Stimulated activated naive CD8-positive, alpha-beta T cell treated with anti-CD3 and anti-CD28 coated beads, Interleukin-15, Interleukin-2, amounts not matched to agents 100 ng/mL and 50 ng/mL, for 24 hours (primary cell): ENCODE results near the gene RB1.
A peak's percentile ranks its signal among the peaks of the same experiment; 100 is the strongest.
"Not testable (repeated sequence)": the region's sequence is repeated elsewhere in the genome, so short reads cannot be mapped to it uniquely, and the experiment has no call there.

Experiments
- H3K27ac Mint-ChIP-seq: one replicate; pipeline ENCODE4 v1.8.0; 2021; ENCODE audit warnings: mild to moderate bottlenecking, mixed read lengths
- H3K27me3 Mint-ChIP-seq: one replicate; pipeline ENCODE4 v1.8.0; 2021; ENCODE audit warnings: mixed read lengths
- H3K36me3 Mint-ChIP-seq: one replicate; pipeline ENCODE4 v1.8.0; 2021; ENCODE audit warnings: low read depth, mixed read lengths
- H3K4me1 Mint-ChIP-seq: one replicate; pipeline ENCODE4 v1.8.0; 2021; ENCODE audit warnings: low read depth, mixed read lengths
- H3K4me3 Mint-ChIP-seq: one replicate; pipeline ENCODE4 v1.8.0; 2021; ENCODE audit warnings: mild to moderate bottlenecking, mixed read lengths
- H3K9me3 Mint-ChIP-seq: one replicate; pipeline ENCODE4 v1.8.0; 2021; ENCODE audit warnings: mixed read lengths

RB1 gene

DNA sequence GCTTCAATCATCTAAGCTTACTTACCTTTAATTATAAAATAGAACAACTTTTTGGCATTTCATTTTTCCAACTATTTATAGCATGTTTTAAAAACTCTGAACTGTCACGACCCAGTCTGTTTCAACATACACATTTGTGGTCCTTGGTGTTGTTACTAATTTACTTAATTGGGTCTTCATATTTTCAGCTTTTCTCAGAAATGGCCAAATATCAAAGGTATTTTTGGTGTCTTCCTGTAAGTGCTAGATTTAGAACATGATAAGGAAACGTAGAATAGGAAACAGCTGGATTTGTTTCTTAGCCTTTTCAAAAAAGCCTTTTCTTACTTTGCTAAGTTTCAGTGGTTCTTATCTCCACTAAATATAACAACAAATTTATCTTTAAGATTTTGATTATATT lies 97.9 kb downstream of the RB1 start:
- Mint-ChIP-seq H3K36me3 (peaks cover 11% of the 10 kb centered on the region), H3K9me3 (no peaks in the 10 kb centered on the region), H3K4me1 (peaks cover 50% of the 10 kb centered on the region), H3K4me3 (no peak overlapping the region), H3K27ac (peak overlapping the region; percentile 61), H3K27me3 (no peaks in the 10 kb centered on the region)

DNA sequence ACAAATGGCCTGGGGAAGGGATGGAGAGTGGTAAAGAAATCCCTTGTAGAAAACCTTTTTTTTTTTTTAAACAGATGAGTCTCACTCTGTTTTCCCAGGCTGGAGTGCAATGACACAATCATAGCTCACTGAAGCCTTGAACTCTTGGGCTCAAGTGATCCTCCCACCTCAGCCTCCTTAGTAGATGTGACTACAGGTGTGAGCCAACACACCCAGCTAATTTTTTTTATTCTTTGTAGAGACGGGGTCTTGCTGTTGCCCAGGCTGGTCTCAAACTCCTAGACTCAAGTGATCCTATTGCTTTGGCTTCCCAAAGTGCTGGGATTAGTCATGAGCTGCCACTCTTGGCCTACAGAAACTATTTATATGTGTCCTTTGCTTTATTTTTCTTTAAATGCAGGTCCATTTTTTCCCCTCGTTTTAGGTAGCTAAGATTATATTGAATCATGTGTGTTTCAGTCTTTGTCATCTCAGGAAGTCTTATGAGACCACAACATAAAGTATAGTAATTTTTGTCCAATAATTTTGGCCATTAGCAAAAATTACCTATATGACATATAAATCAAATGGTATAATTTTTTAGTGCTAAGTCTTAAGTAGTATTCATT lies 98.9 kb downstream of the RB1 start:
- Mint-ChIP-seq H3K4me3 (peak overlapping the region; percentile 21), H3K27me3 (no peaks in the 10 kb centered on the region), H3K4me1 (peaks cover 54% of the 10 kb centered on the region), H3K27ac (peak overlapping the region; percentile 76), H3K9me3 (no peaks in the 10 kb centered on the region), H3K36me3 (peaks cover 4% of the 10 kb centered on the region)

DNA sequence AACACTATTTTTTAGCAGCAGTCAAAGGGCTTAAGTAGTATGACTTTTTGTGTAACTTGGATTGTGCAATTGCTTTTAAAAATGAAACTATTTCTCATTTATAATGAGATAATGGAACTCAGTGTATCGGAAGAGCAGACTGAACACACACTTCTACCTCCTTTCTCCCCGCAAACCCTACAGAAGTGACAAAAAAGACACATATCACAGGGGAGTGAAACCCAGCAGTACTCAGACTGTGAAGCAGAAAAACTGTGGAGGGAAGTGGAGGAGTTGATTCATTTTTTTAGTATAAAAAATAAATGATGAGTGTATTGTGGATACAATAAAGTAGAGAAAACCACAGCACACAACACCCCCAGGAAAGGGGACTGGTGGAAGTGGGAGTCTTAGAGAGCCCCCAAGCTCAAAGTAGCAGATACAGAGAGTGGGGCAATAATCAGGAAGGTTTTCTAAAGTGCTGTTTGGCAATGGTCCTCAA lies 99.6 kb downstream of the RB1 start:
- Mint-ChIP-seq H3K4me1 (peaks cover 53% of the 10 kb centered on the region), H3K27me3 (no peaks in the 10 kb centered on the region), H3K36me3 (peaks cover 4% of the 10 kb centered on the region), H3K27ac (peak overlapping the region; percentile 85), H3K9me3 (no peaks in the 10 kb centered on the region), H3K4me3 (peak overlapping the region; percentile 53)

DNA sequence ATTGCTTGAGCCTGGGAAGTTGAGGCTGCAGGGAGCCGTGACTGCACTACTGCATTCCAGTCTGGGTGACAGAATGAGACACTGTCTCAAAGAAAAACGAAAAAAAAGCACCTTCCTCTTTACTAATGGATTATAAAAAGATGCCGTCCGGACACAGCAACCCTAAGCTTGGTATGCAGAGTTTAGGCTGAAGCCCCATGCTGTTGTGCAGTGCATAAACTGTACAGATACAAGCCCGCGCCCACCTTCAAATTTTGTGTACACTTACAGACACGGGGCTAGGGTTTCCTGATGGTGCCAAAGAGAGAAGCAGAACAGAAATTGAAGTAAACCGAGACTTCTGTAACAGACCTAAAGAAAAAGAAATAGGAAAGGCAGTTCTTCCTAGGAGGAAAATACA lies 100.4 kb downstream of the RB1 start:
- Mint-ChIP-seq H3K36me3 (peaks cover 7% of the 10 kb centered on the region), H3K4me3 (no peak overlapping the region), H3K4me1 (peaks cover 55% of the 10 kb centered on the region), H3K9me3 (no peaks in the 10 kb centered on the region), H3K27me3 (no peaks in the 10 kb centered on the region), H3K27ac (peak overlapping the region; percentile 34)

DNA sequence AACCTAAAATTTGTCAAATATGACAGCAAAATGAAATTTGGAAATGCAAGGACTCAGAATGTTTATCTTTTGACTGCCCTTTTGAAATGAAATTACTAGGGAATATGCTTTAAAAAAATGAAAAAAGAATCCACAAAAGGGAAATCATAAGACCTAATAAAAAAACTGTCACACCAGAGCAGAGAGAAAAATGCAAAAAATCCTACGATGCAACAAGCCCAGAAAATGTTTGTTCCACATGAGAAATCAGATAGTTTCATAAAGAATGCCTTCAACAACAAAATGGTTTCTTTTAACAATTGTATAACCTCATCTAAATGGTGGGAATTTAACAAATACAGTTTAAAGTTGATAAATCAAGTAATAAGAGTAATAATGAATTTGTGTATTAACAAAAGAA lies 101.4 kb downstream of the RB1 start:
- H3K27me3 Mint-ChIP-seq, result no peaks in the 10 kb centered on the region
- peaks cover 58% of the 10 kb centered on the region for H3K4me1 Mint-ChIP-seq
- peaks cover 13% of the 10 kb centered on the region for H3K36me3 Mint-ChIP-seq
- H3K27ac Mint-ChIP-seq, result peak overlapping the region; percentile 59
- no peaks in the 10 kb centered on the region for H3K9me3 Mint-ChIP-seq
- H3K4me3 Mint-ChIP-seq, result no peak overlapping the region

DNA sequence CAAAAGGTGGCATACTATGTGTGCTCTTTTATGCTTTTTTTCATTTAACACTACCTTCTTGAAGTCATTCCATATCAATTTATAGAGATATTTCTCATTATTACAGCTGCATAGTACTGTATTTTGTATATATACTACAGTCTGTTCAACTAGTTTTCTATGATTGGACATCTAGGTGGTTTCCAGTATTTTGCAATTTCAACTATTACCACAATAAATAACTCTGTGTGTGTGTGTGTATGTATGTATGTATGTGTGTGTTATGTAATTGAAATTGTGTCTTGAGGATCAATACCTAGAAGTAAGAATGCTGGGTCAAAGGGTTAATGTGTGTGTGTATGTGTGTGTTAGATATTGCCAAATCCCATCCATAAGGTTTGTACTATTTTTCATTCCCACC lies 102.3 kb downstream of the RB1 start:
- H3K9me3 Mint-ChIP-seq, result no peaks in the 10 kb centered on the region
- H3K27me3 Mint-ChIP-seq, result no peaks in the 10 kb centered on the region
- H3K4me1 Mint-ChIP-seq, result peaks cover 58% of the 10 kb centered on the region
- no peak overlapping the region for H3K4me3 Mint-ChIP-seq
- peaks cover 21% of the 10 kb centered on the region for H3K36me3 Mint-ChIP-seq
- H3K27ac Mint-ChIP-seq, result no peak overlapping the region

DNA sequence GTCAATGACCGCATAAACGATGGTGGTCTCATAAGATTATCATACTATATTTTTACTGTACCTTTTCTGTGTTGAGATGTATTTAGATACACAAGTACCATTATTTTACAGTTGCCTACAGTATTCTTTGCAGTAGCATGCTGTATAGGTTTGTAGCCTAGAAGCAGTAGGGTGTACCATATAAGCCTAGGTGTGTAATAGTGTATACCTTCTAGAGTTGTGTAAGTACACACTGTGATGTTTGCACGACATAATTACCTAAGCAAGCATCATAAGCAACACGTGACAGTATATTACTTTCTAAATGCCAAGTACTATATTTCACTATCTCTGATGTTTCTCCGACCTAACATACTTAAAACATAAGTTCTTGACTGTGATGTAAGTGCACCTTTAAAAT lies 106.6 kb downstream of the RB1 start:
- H3K27me3 Mint-ChIP-seq, result no peaks in the 10 kb centered on the region
- peaks cover 49% of the 10 kb centered on the region for H3K4me1 Mint-ChIP-seq
- H3K36me3 Mint-ChIP-seq, result peaks cover 22% of the 10 kb centered on the region
- H3K4me3 Mint-ChIP-seq, result peak overlapping the region; percentile 83
- H3K9me3 Mint-ChIP-seq, result no peaks in the 10 kb centered on the region
- peak overlapping the region; percentile 49 for H3K27ac Mint-ChIP-seq

DNA sequence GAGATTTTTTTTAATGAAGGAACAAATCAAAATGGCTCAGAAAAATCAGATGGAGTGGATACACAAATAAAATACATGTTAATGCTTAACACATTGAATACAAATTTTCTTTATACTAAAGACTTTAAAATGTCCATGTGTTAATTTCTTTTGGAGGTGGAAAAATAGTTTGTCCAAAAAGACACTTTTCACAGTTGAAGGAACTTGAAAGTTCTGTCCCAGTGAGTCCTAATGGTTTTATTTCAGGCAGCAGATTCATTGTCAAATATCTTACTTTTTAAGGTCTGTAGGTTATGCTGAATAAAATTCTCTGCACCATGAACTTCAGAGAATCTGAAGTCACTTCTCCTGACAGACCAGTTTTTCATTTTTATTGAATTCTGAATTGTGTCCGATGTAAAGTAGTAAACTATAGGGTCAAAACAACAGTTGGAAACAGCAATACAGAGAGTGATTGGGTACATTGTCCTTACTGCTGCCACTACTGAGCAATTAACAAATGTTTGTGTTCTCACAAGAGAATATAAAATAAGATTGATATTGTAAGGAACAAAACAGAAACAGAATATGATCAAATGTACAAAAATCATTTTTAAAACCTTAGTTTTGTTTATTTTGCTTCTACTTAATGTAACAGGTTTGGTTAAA lies 107.7 kb downstream of the RB1 start:
- peaks cover 49% of the 10 kb centered on the region for H3K4me1 Mint-ChIP-seq

DNA sequence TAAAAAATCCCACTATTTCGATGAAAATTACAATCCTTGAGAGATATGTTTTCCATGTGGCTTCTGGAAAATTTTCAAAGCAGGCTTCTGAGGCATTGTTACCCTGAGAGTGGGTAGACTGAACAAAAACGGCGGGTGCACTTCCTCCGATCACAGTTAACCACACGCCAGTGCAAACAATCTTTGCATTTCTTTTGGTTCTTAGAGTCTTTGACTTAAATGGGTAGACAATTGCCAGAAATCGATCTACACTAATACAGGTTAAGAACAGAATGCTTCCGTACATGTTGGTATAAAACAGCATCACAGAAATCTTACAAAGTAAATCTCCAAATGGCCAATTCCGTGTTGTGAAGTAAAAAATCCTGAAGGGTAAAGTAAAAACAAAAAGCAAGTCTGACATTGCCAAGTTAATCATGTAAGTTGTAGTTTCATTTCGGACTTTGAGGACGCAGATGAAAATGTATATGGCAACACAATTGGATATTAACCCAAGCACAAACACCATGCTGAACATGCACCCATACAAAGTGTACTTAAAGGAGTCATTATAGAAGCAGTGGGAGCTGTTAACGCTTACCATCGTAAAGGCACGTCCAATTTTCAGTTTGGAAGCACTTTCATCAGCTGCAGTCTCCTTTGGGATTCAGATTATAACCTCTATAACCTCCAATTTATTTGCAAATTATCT lies 108.4 kb downstream of the RB1 start:
- Mint-ChIP-seq H3K36me3 (peaks cover 29% of the 10 kb centered on the region), H3K4me3 (peak overlapping the region; percentile 87)

More for the DNA sequence above, 107.7 kb downstream of the RB1 start:
- peaks cover 29% of the 10 kb centered on the region for H3K36me3 Mint-ChIP-seq
- H3K27ac Mint-ChIP-seq, result peak overlapping the region; percentile 79
- H3K9me3 Mint-ChIP-seq, result no peaks in the 10 kb centered on the region
- H3K4me3 Mint-ChIP-seq, result peak overlapping the region; percentile 87
- H3K27me3 Mint-ChIP-seq, result no peaks in the 10 kb centered on the region

DNA sequence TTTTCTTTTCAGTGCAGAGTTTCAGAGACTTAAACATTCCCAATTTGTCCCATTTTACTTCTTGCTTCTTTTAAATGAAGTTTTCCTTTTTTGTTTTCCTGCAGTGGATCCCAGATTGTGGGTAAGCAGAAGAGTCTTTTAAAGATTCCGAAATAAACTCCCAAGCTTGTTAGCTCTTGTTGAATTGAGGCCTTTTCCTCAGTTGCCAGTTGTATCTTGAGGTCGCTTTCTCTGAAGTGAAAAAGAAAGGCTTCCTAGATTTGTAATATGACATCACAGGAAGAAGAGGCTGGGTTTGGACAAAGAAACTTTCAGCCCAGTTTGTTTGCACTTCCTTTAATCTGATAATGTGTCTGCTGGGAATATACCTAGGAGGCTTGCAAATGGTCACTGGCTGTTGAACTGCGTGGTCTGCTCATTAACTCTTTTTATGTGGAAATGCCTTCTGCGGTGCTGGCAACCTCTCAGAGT lies 109.4 kb downstream of the RB1 start, which contains the start of gene LPAR6:
TSS of gene LPAR6 (minus strand) at position 233 of the 471 bp plus-strand sequence. CDS start 690 bp downstream, outside the sequence.
- Mint-ChIP-seq H3K36me3 (peaks cover 39% of the 10 kb centered on the region), H3K4me3 (peak within 1 kb of the TSS; percentile 87), H3K27me3 (no peaks in the 10 kb centered on the region), H3K27ac (peak within 1 kb of the TSS; percentile 88), H3K4me1 (peaks cover 45% of the 10 kb centered on the region), H3K9me3 (no peaks in the 10 kb centered on the region)

More for the DNA sequence above, 108.4 kb downstream of the RB1 start:
- Mint-ChIP-seq H3K4me1 (peaks cover 49% of the 10 kb centered on the region), H3K9me3 (no peaks in the 10 kb centered on the region), H3K27me3 (no peaks in the 10 kb centered on the region), H3K27ac (peak overlapping the region; percentile 88)

DNA sequence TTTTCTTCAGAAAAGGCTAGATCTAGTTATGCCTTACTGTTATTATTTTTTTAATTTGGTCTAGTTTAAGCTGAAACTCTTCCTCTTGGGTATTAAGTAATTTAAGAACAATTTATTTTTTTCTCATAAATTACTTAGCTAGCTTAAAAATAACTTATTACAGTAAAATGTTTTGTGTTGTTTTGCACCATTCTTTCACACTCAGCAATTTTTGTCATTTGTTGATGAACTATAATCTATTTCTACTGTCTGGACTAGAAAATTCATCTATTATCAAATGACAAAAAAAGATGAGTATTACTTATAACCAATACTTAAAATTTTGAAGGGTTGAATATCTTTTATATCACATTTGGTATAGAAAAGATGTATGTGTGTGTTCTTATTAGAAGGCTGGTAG lies 111.0 kb downstream of the RB1 start:
- H3K27ac Mint-ChIP-seq, result no peak overlapping the region
- H3K36me3 Mint-ChIP-seq, result peaks cover 36% of the 10 kb centered on the region
- no peak overlapping the region for H3K4me3 Mint-ChIP-seq
- peaks cover 3% of the 10 kb centered on the region for H3K9me3 Mint-ChIP-seq
- H3K4me1 Mint-ChIP-seq, result peaks cover 33% of the 10 kb centered on the region
- no peaks in the 10 kb centered on the region for H3K27me3 Mint-ChIP-seq

DNA sequence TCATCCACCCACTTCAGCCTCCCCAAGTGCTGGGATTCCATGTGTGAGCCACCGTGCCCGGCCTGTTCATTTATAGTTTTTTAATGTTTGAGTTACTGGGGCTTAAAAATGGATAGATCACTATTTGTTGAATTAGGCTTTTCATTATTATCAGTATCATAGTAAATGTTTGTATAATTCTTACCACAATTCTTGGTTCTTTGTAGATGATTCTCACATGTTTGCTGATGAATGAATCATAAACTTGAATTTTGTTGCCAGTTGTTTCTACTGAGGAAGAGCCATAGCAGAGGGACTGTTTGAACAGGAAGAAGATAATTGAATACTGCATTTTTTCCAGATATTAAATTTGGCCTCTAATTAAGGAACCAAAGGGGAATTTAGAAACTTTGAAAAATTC lies 112.0 kb downstream of the RB1 start:
- H3K4me3 Mint-ChIP-seq, result no peak overlapping the region
- H3K36me3 Mint-ChIP-seq, result peaks cover 37% of the 10 kb centered on the region
- H3K27me3 Mint-ChIP-seq, result no peaks in the 10 kb centered on the region
- H3K9me3 Mint-ChIP-seq, result peaks cover 7% of the 10 kb centered on the region
- H3K4me1 Mint-ChIP-seq, result peaks cover 24% of the 10 kb centered on the region
- H3K27ac Mint-ChIP-seq, result no peak overlapping the region

DNA sequence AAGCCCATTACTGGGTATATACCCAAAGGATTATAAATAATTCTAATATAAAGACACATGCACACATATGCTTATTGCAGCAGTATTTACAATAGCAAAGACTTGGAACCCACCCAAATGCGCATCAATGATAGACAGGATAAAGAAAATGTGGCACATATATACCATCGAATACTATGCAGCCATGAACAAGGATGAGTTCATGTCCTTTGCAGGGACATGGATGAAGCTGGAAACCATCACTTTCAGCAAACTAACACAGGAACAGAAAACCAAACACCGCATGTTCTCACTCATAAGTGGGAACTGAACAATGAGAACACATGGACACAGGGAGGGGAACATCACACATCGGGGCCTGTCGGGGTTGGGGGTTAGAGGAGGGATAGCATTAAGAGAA lies 118.5 kb downstream of the RB1 start:
- Mint-ChIP-seq H3K36me3 (peaks cover 39% of the 10 kb centered on the region), H3K9me3 (peaks cover 18% of the 10 kb centered on the region)
- not testable (repeated sequence) for H3K27ac Mint-ChIP-seq, H3K4me1 Mint-ChIP-seq, H3K27me3 Mint-ChIP-seq, H3K4me3 Mint-ChIP-seq

DNA sequence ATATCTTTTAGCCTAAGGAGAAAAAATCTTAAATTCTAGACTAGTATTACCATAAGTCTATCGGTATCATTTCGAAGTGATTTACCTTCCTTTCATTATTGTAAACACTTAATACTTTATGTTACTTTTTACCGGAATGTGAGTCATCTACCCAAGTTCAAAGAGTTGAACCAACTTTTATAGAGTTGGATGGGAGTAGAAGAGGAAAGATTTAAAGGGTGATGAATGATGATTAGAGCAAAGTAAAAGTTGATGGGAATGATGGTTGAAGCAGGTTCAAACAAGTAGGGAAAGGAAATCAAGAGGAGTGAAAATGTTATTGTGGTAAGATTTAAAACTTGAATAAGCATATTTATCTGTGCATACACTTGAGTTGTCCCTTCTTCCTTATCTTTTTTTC lies 120.7 kb downstream of the RB1 start:
- no peak overlapping the region for H3K4me3 Mint-ChIP-seq
- no peaks in the 10 kb centered on the region for H3K27me3 Mint-ChIP-seq
- H3K9me3 Mint-ChIP-seq, result peaks cover 15% of the 10 kb centered on the region
- H3K36me3 Mint-ChIP-seq, result peaks cover 30% of the 10 kb centered on the region
- peak overlapping the region; percentile 26 for H3K27ac Mint-ChIP-seq
- peaks cover 8% of the 10 kb centered on the region for H3K4me1 Mint-ChIP-seq

DNA sequence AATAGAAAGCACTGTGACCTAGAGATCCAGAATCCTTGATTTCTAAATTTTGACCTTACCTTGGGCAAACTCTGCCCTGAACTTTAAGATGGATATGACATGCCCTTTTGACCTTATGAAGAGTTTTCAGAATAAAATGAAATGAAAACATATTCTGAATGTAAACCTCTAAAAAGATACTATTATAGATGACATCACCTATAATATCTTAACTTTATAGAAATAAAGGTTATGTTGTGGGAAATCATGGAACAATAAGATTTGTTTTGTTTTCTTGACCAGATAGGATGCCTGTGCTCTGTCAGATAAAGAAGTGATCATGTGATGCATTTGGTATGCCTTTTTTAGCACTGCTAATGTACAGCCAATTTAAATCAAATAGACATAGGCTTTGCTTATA lies 122.5 kb downstream of the RB1 start:
- H3K4me1 Mint-ChIP-seq, result peaks cover 21% of the 10 kb centered on the region
- H3K27me3 Mint-ChIP-seq, result no peaks in the 10 kb centered on the region
- H3K4me3 Mint-ChIP-seq, result no peak overlapping the region
- H3K9me3 Mint-ChIP-seq, result peaks cover 9% of the 10 kb centered on the region
- peaks cover 17% of the 10 kb centered on the region for H3K36me3 Mint-ChIP-seq
- no peak overlapping the region for H3K27ac Mint-ChIP-seq
